Tibial nerve (tissue), 4 donors: ENCODE measurements around the gene DNTT.

Experiments used
- CTCF ChIP-seq, 5 experiments: fragments of 200-600 bp in 3 of 5; fragments of 450-650 bp in 2 of 5; sonication (generic) in 3 of 5; IDR thresholded peaks; one replicate each; pipeline ENCODE4 v1.5.1; 2016 to 2019; ENCODE audit warnings: antibody characterized with exemption in 5 of 5, mild to moderate bottlenecking in 3 of 5, moderate library complexity in 2 of 5
- EP300 ChIP-seq, 2 donors: sonication (generic); formaldehyde crosslinking; IDR thresholded peaks; one replicate each; pipeline ENCODE4 v1.6.1; 2017; ENCODE audit warnings: antibody characterized with exemption in 2 of 2, mild to moderate bottlenecking in 1 of 2

GRCh38 chr10:96264938-96265337 lies 39.3 kb upstream of the DNTT start:
- TF ChIP-seq CTCF (IDR thresholded peaks at IDR 0.05) (no peak), EP300 (IDR thresholded peaks at IDR 0.05) (no peak)
